Astrocyte (in vitro differentiated cells and primary cell): ENCODE data around the gene DROSHA. TPM values are rescaled to one million over a fixed set of nuclear protein-coding genes. Genes with fewer than 3 reads are reported as not detected.

Experiments
- DNase-seq: peaks from one replicate; pipeline ENCODE4 v3.0.0-alpha.2; 2010; ENCODE audit warnings: low read depth
- FAIRE-seq: peaks from 2 replicates; lab custom pipeline; 2011; peaks lifted over from hg19 to GRCh38; lab: Jason Lieb, UNC
- H2AFZ ChIP-seq: 2 replicates; pipeline ENCODE4 v1.6.0; 2012; ENCODE audit warnings: low read depth, low read length, inconsistent platforms
- H3K27ac ChIP-seq: 2 replicates; pipeline ENCODE4 v1.5.1; 2011; ENCODE audit warnings: low read depth, low read length, inconsistent platforms
- H3K27me3 ChIP-seq: 2 replicates; pipeline ENCODE4 v1.6.0; 2011; ENCODE audit warnings: low read length, inconsistent platforms; ENCODE audit not compliant: insufficient read depth
- H3K36me3 ChIP-seq: 2 replicates; pipeline ENCODE4 v1.5.1; 2011; ENCODE audit warnings: low read length, inconsistent platforms; ENCODE audit not compliant: insufficient read depth
- H3K4me1 ChIP-seq: 2 replicates; pipeline ENCODE4 v1.5.1; 2011; ENCODE audit warnings: low read length, inconsistent platforms; ENCODE audit not compliant: insufficient read depth
- H3K4me2 ChIP-seq: 2 replicates; pipeline ENCODE4 v1.6.0; 2012; ENCODE audit warnings: low read length, inconsistent platforms
- H3K4me3 ChIP-seq: 2 replicates; pipeline ENCODE4 v1.5.1; 2011; ENCODE audit warnings: low read depth, mild to moderate bottlenecking, low read length, inconsistent platforms; ENCODE audit not compliant: insufficient read depth
- H3K79me2 ChIP-seq: 2 replicates; pipeline ENCODE4 v1.6.0; 2012; ENCODE audit warnings: mild to moderate bottlenecking, low read length, inconsistent platforms; ENCODE audit not compliant: insufficient read depth
- H3K9ac ChIP-seq: 2 replicates; pipeline ENCODE4 v1.6.0; 2012; ENCODE audit warnings: mild to moderate bottlenecking, low read length, inconsistent platforms
- H3K9me3 ChIP-seq: 2 replicates; pipeline ENCODE4 v1.5.1; 2012; ENCODE audit warnings: low read depth, mild to moderate bottlenecking, low read length, inconsistent platforms; ENCODE audit not compliant: insufficient read depth
- H4K20me1 ChIP-seq: 2 replicates; pipeline ENCODE4 v1.6.0; 2012; ENCODE audit warnings: low read length, inconsistent platforms; ENCODE audit not compliant: insufficient read depth
- H3K27ac Mint-ChIP-seq: one replicate; pipeline ENCODE4 v1.8.0; 2021; ENCODE audit warnings: mild to moderate bottlenecking, mixed read lengths; ENCODE audit not compliant: unreplicated experiment
- H3K27me3 Mint-ChIP-seq: one replicate; pipeline ENCODE4 v1.8.0; 2021; ENCODE audit warnings: low read depth, mixed read lengths; ENCODE audit not compliant: unreplicated experiment
- H3K36me3 Mint-ChIP-seq: one replicate; pipeline ENCODE4 v1.8.0; 2021; ENCODE audit warnings: low read depth, mixed read lengths; ENCODE audit not compliant: unreplicated experiment
- H3K4me1 Mint-ChIP-seq: one replicate; pipeline ENCODE4 v1.8.0; 2021; ENCODE audit warnings: low read depth, mixed read lengths; ENCODE audit not compliant: unreplicated experiment
- H3K4me3 Mint-ChIP-seq: one replicate; pipeline ENCODE4 v1.8.0; 2021; ENCODE audit warnings: mild to moderate bottlenecking, moderate library complexity, mixed read lengths; ENCODE audit not compliant: unreplicated experiment
- H3K9me3 Mint-ChIP-seq: one replicate; pipeline ENCODE4 v1.8.0; 2021; ENCODE audit warnings: mild to moderate bottlenecking, mixed read lengths; ENCODE audit not compliant: unreplicated experiment
- EZH2 ChIP-seq: IDR thresholded peaks from 2 replicates; pipeline ENCODE4 v1.6.1; 2012; ENCODE audit warnings: mild to moderate bottlenecking, low read length, inconsistent platforms; ENCODE audit not compliant: insufficient read depth
- total RNA-seq: library from RNA; stranded (reverse); gene quantifications from 2 replicates; pipeline ENCODE4 v1.2.1, GENCODE V29; 2021
- TF ChIP-seq, protein P1 (sequence below): IDR thresholded peaks from 2 replicates; pipeline ENCODE4 v1.5.1; 2011; ENCODE audit warnings: low read depth, mild to moderate bottlenecking, inconsistent platforms, low read length, moderate library complexity; ENCODE audit not compliant: insufficient read depth

Gene DROSHA
- total RNA-seq, 1 donor from 2014 or later, result 50.6 TPM

- H3K27me3 ChIP-seq, result no peaks in the 10 kb centered on the region
- no peak overlapping the region for H3K4me3 ChIP-seq
- no peaks in the 10 kb centered on the region for H3K9me3 ChIP-seq
- peaks cover 32% of the 10 kb centered on the region for H3K79me2 ChIP-seq
- H3K9ac ChIP-seq, result no peak overlapping the region
- TF ChIP-seq EZH2, result no peak
- TF ChIP-seq, protein P1, sequence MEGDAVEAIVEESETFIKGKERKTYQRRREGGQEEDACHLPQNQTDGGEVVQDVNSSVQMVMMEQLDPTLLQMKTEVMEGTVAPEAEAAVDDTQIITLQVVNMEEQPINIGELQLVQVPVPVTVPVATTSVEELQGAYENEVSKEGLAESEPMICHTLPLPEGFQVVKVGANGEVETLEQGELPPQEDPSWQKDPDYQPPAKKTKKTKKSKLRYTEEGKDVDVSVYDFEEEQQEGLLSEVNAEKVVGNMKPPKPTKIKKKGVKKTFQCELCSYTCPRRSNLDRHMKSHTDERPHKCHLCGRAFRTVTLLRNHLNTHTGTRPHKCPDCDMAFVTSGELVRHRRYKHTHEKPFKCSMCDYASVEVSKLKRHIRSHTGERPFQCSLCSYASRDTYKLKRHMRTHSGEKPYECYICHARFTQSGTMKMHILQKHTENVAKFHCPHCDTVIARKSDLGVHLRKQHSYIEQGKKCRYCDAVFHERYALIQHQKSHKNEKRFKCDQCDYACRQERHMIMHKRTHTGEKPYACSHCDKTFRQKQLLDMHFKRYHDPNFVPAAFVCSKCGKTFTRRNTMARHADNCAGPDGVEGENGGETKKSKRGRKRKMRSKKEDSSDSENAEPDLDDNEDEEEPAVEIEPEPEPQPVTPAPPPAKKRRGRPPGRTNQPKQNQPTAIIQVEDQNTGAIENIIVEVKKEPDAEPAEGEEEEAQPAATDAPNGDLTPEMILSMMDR, result no peak
- H3K27ac ChIP-seq, result no peak overlapping the region
- H3K27ac Mint-ChIP-seq, result no peak overlapping the region
- H3K4me1 ChIP-seq, result no peaks in the 10 kb centered on the region
- DNase-seq, result no peak
- H2AFZ ChIP-seq, result no peak overlapping the region
- FAIRE-seq, result no peak
- peaks cover 20% of the 10 kb centered on the region for H4K20me1 ChIP-seq
- H3K36me3 ChIP-seq, result peaks cover 38% of the 10 kb centered on the region
- no peak overlapping the region for H3K4me3 Mint-ChIP-seq
- H3K9me3 Mint-ChIP-seq, result no peaks in the 10 kb centered on the region
- no peak overlapping the region for H3K4me2 ChIP-seq
- peaks cover 21% of the 10 kb centered on the region for H3K36me3 Mint-ChIP-seq
- H3K4me1 Mint-ChIP-seq, result peaks cover 5% of the 10 kb centered on the region
- no peaks in the 10 kb centered on the region for H3K27me3 Mint-ChIP-seq
Observed at GRCh38 chr5:31523041-31523440, 8.9 kb downstream of the DROSHA start.

DNA sequence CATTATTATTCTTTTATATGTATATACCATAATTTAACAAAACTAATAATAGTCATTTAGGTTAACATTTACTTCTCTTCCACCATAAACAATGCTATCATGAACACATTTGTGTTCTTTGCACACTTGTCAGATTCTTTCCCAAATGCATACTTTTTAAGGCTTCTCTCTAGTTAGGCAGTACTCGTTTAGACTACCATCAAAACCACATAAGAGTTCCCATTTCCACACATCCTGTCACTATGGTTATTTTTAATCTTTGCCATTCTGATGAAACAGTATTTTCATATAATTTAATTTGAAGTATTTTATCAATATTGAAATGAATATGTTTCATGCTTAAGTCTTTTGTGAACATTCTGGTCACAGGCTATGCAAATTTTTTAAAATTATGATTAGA lies 15.1 kb downstream of the DROSHA start:
- Mint-ChIP-seq H3K36me3 (peaks cover 10% of the 10 kb centered on the region), H3K4me3 (no peak overlapping the region), H3K27ac (no peak overlapping the region), H3K4me1 (no peaks in the 10 kb centered on the region), H3K27me3 (no peaks in the 10 kb centered on the region), H3K9me3 (no peaks in the 10 kb centered on the region)
- Histone ChIP-seq H2AFZ (no peak overlapping the region), H3K4me3 (no peak overlapping the region), H3K4me2 (no peak overlapping the region), H3K79me2 (peaks cover 6% of the 10 kb centered on the region), H3K36me3 (peaks cover 20% of the 10 kb centered on the region), H3K27me3 (no peaks in the 10 kb centered on the region), H3K9me3 (no peaks in the 10 kb centered on the region), H3K4me1 (no peaks in the 10 kb centered on the region), H3K9ac (no peak overlapping the region), H3K27ac (no peak overlapping the region), H4K20me1 (peaks cover 14% of the 10 kb centered on the region)
- DNase-seq (no peak), FAIRE-seq (no peak)
- TF ChIP-seq, protein P1, result no peak
- TF ChIP-seq EZH2, result no peak

DNA sequence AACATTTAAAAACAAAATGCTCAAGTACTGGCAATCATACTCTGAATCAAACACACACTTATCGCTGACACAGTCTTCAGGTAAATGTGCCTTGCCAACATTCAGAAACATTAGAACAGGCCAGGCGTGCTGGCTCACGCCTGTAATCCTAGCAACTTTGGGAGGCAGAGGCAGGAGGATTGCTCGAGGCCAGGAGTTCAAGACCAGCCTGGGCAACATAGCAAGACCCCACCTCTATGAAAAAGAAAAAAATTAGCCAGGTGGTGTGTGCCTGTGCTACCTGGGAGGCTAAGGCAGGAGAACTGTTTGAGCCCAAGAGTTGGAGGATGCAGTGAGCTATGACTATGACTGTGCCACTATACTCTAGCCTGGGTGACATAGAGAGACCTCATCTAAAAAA lies 20.6 kb downstream of the DROSHA start:
- DNase-seq (no peak), FAIRE-seq (no peak)
- H3K27me3 ChIP-seq, result no peaks in the 10 kb centered on the region
- TF ChIP-seq, protein P1, result no peak
- TF ChIP-seq EZH2, result no peak
- H3K27ac ChIP-seq, result no peak overlapping the region
- H3K4me1 Mint-ChIP-seq, result no peaks in the 10 kb centered on the region
- peaks cover 49% of the 10 kb centered on the region for H3K36me3 ChIP-seq
- H4K20me1 ChIP-seq, result peaks cover 19% of the 10 kb centered on the region
- no peaks in the 10 kb centered on the region for H3K27me3 Mint-ChIP-seq
- no peak overlapping the region for H3K4me3 Mint-ChIP-seq
- no peaks in the 10 kb centered on the region for H3K9me3 ChIP-seq
- no peak overlapping the region for H3K9ac ChIP-seq
- H2AFZ ChIP-seq, result no peak overlapping the region
- H3K79me2 ChIP-seq, result peaks cover 2% of the 10 kb centered on the region
- H3K27ac Mint-ChIP-seq, result no peak overlapping the region
- peaks cover 21% of the 10 kb centered on the region for H3K36me3 Mint-ChIP-seq
- H3K9me3 Mint-ChIP-seq, result no peaks in the 10 kb centered on the region
- H3K4me2 ChIP-seq, result no peak overlapping the region
- no peaks in the 10 kb centered on the region for H3K4me1 ChIP-seq
- H3K4me3 ChIP-seq, result no peak overlapping the region
